DND-41 (cell line): ENCODE measurements around the gene LAMB1.

Experiments
- ATAC-seq: fragments of 200-7000 bp; cut with Tn5 transposase; 3 replicates; pipeline ENCODE4 v1.9.1; 2021; ENCODE audit warnings: low read depth; ENCODE audit not compliant: insufficient read depth
- DNase-seq: peaks from one replicate; pipeline ENCODE4 v3.0.0-alpha.2; 2020
- H2AFZ ChIP-seq: 2 replicates; pipeline ENCODE4 v1.6.0; 2012; ENCODE audit warnings: low read depth, low read length
- H3K27ac ChIP-seq: 2 replicates; pipeline ENCODE4 v1.5.1; 2012; ENCODE audit warnings: low read length, inconsistent platforms
- H3K27me3 ChIP-seq: fragments of 200-600 bp; sonication (generic); 2 replicates; pipeline ENCODE4 v1.6.0; 2012; ENCODE audit warnings: low read length, mild to moderate bottlenecking, inconsistent platforms; ENCODE audit not compliant: insufficient read depth, poor library complexity
- H3K36me3 ChIP-seq: 2 replicates; pipeline ENCODE4 v1.5.1; 2012; ENCODE audit warnings: low read length, inconsistent platforms; ENCODE audit not compliant: insufficient read depth
- H3K4me1 ChIP-seq: 2 replicates; pipeline ENCODE4 v1.5.1; 2012; ENCODE audit warnings: mild to moderate bottlenecking, low read length; ENCODE audit not compliant: insufficient read depth
- H3K4me2 ChIP-seq: 2 replicates; pipeline ENCODE4 v1.6.0; 2012; ENCODE audit warnings: mild to moderate bottlenecking, moderate library complexity, low read length, inconsistent platforms; ENCODE audit not compliant: insufficient read depth
- H3K4me3 ChIP-seq, 2 experiments: fragments of 200-600 bp in 1 of 2; shearing (Covaris generic) in 1 of 2; 2 replicates each; pipeline ENCODE4 v1.5.1; 2012 to 2016; ENCODE audit warnings: inconsistent platforms in 2 of 2, low read length in 2 of 2, mild to moderate bottlenecking in 2 of 2, low read depth in 1 of 2, moderate library complexity in 1 of 2
- H3K79me2 ChIP-seq: 2 replicates; pipeline ENCODE4 v1.6.0; 2012; ENCODE audit warnings: low read length, inconsistent platforms; ENCODE audit not compliant: insufficient read depth
- H3K9ac ChIP-seq: 2 replicates; pipeline ENCODE4 v1.6.0; 2012; ENCODE audit warnings: low read depth, mild to moderate bottlenecking, inconsistent platforms, low read length, moderate library complexity
- H3K9me3 ChIP-seq: 2 replicates; pipeline ENCODE4 v1.5.1; 2012; ENCODE audit warnings: low read length, moderate library complexity, mild to moderate bottlenecking, inconsistent platforms; ENCODE audit not compliant: insufficient read depth, severe bottlenecking
- H4K20me1 ChIP-seq: 2 replicates; pipeline ENCODE4 v1.6.0; 2012; ENCODE audit warnings: low read length; ENCODE audit not compliant: insufficient read depth
- CTCF ChIP-seq: IDR thresholded peaks from 2 replicates; pipeline ENCODE4 v1.5.1; 2012; ENCODE audit warnings: borderline replicate concordance, low read length, moderate library complexity, mild to moderate bottlenecking; ENCODE audit not compliant: poor library complexity, severe bottlenecking; ENCODE audit errors: extremely low read depth
- EZH2 ChIP-seq: IDR thresholded peaks from 3 replicates; pipeline ENCODE4 v1.6.1; 2012; ENCODE audit warnings: borderline replicate concordance, low read depth, mild to moderate bottlenecking, moderate library complexity, low read length, inconsistent platforms; ENCODE audit not compliant: severe bottlenecking

The LAMB1 gene

GRCh38 chr7:107975394-107976013 lies 27.5 kb downstream of the LAMB1 start:
- DNase-seq = no peak
- Histone ChIP-seq H3K27ac (no peak overlapping the region), H3K79me2 (no peaks in the 10 kb centered on the region), H3K9me3 (no peaks in the 10 kb centered on the region), H3K4me1 (no peaks in the 10 kb centered on the region), H3K36me3 (no peaks in the 10 kb centered on the region), H3K9ac (no peak overlapping the region), H2AFZ (no peak overlapping the region), H4K20me1 (no peaks in the 10 kb centered on the region), H3K4me2 (no peak overlapping the region), H3K27me3 (peaks cover 7% of the 10 kb centered on the region), H3K4me3 (no peak overlapping the region)
- ATAC-seq = no peak
- no peak for TF ChIP-seq CTCF
- no peak for TF ChIP-seq EZH2

DNA sequence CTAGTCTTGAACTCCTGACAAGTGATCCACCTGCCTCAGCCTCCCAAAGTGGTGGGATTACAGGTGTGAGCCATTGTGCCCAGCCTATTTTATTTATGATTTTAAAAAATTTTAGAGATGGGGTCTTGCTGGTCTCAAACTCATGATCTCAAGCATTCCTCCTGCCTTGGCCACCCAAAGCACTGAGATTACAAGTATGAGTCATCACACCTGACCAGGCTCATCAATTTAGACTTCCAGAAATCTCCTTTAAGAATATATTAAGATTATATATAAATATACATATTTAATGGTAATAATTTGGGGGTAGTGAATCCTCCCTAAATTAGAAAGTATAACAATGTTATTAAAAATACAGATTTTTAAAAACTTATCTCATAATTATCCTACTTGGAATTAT lies 29.1 kb downstream of the LAMB1 start:
- H3K4me2 ChIP-seq = no peak overlapping the region
- TF ChIP-seq EZH2 (no peak), CTCF (no peak)
- DNase-seq (no peak), ATAC-seq (no peak)
- no peak overlapping the region for H3K9ac ChIP-seq
- H3K27me3 ChIP-seq = peaks cover 7% of the 10 kb centered on the region
- no peak overlapping the region for H3K27ac ChIP-seq
- no peaks in the 10 kb centered on the region for H4K20me1 ChIP-seq
- H3K9me3 ChIP-seq = no peaks in the 10 kb centered on the region
- no peaks in the 10 kb centered on the region for H3K36me3 ChIP-seq
- no peak overlapping the region for H3K4me3 ChIP-seq
- no peaks in the 10 kb centered on the region for H3K4me1 ChIP-seq
- no peaks in the 10 kb centered on the region for H3K79me2 ChIP-seq
- H2AFZ ChIP-seq = no peak overlapping the region

DNA sequence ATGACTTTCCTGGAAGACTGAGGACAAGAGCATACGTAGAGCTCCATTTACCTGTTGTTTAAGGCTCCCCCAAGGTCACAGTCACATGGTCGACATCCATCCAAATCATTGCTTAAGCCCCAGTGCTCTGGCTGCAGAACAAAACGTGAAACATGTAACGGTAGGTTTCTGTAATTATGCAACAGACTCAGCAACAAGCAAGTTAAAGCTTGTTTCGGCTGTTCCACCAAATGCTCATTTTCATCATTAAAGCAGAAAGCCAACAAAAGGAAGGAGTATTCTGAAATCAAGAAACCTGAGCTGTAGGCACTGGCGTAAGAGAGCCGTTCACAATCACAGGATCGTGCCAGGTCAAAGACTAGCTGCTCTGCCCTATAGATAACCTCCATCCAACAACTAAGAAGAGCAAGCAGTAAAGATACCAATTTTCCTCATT lies 30.0 kb downstream of the LAMB1 start:
- Histone ChIP-seq H3K27me3 (peaks cover 7% of the 10 kb centered on the region), H3K27ac (no peak overlapping the region), H3K4me1 (no peaks in the 10 kb centered on the region), H3K4me3 (no peak overlapping the region), H3K4me2 (no peak overlapping the region), H3K79me2 (no peaks in the 10 kb centered on the region), H3K36me3 (no peaks in the 10 kb centered on the region), H3K9me3 (no peaks in the 10 kb centered on the region), H2AFZ (no peak overlapping the region), H3K9ac (no peak overlapping the region), H4K20me1 (no peaks in the 10 kb centered on the region)
- TF ChIP-seq CTCF (no peak), EZH2 (no peak)
- DNase-seq (no peak), ATAC-seq (no peak)
